Stimulated activated CD4-positive, alpha-beta T cell treated with anti-CD3 and anti-CD28 coated beads, Interleukin-1b, Interleukin-23, amount 100 ng/mL, for 24 hours (primary cell): ENCODE data around the gene RAB35.
A peak's percentile ranks its signal among the peaks of the same experiment; 100 is the strongest.

ENCODE experiments used
- DNase-seq, 4 experiments: peaks; one replicate each; pipeline ENCODE4 v3.0.0-alpha.2; 2020; ENCODE audit warnings: low read depth in 4 of 4, low spot score in 1 of 4

Gene RAB35

GRCh38 chr12:120089105-120089504 lies 27.4 kb downstream of the RAB35 start:
- no peak for DNase-seq

GRCh38 chr12:120086801-120087621 lies 29.5 kb downstream of the RAB35 start:
- DNase-seq: peak; percentile 97 to 99 (median 98)

GRCh38 chr12:120085920-120086645 lies 30.5 kb downstream of the RAB35 start:
- DNase-seq: no peak

GRCh38 chr12:120081641-120082040 lies 34.9 kb downstream of the RAB35 start:
- no peak for DNase-seq

GRCh38 chr12:120079411-120080400 lies 36.8 kb downstream of the RAB35 start:
- no peak for DNase-seq

GRCh38 chr12:120078868-120079267 lies 37.7 kb downstream of the RAB35 start:
- no peak for DNase-seq

- DNase-seq: no peak
Measured at GRCh38 chr12:120077260-120077659, 39.3 kb downstream of the RAB35 start.

- DNase-seq: no peak
Measured at GRCh38 chr12:120076651-120077050, 39.9 kb downstream of the RAB35 start.

- DNase-seq: no peak
Measured at GRCh38 chr12:120075034-120075616, 41.4 kb downstream of the RAB35 start.

GRCh38 chr12:120072472-120073249 lies 43.9 kb downstream of the RAB35 start:
- no peak for DNase-seq

- DNase-seq: no peak
Measured at GRCh38 chr12:120071493-120072020, 45.0 kb downstream of the RAB35 start.

- DNase-seq: no peak
Measured at GRCh38 chr12:120069278-120069677, 47.3 kb downstream of the RAB35 start.

GRCh38 chr12:120067901-120068300 lies 48.7 kb downstream of the RAB35 start:
- DNase-seq: no peak

- no peak for DNase-seq
Measured at GRCh38 chr12:120067084-120067869, 49.3 kb downstream of the RAB35 start.

- DNase-seq: no peak
Measured at GRCh38 chr12:120066341-120066740, 50.2 kb downstream of the RAB35 start.

GRCh38 chr12:120065472-120065871 lies 51.1 kb downstream of the RAB35 start:
- DNase-seq: no peak

- DNase-seq: no peak
Measured at GRCh38 chr12:120064054-120064940, 52.3 kb downstream of the RAB35 start.

- no peak for DNase-seq
Measured at GRCh38 chr12:120062976-120063579, 53.5 kb downstream of the RAB35 start.
